A673 (cell line): Measurements from ENCODE around the gene UBE3C. TPM values are rescaled to one million over a fixed set of nuclear protein-coding genes. Genes with fewer than 3 reads are reported as not detected.

Experiments used
- BruUV-seq: library from RNA; stranded (reverse); fragments of 400-500 nt; replicated peaks from 2 replicates; lab custom pipeline; 2021; lab: Mats Ljungman, UMichigan
- CTCF ChIA-PET: fragments of 300-600 bp; sonication (Branson Sonifier 250); formaldehyde crosslinking; loops from one replicate; lab custom pipeline; 2022; ENCODE audit warnings: antibody characterized with exemption; lab: Charles Lee
- POLR2A ChIA-PET: fragments of 300-600 bp; sonication (Branson Sonifier 250); formaldehyde crosslinking; loops from one replicate; lab custom pipeline; 2022; ENCODE audit warnings: antibody characterized with exemption; ENCODE audit not compliant: low non-redundant PET; lab: Charles Lee
- DNase-seq: peaks from one replicate; pipeline ENCODE4 v3.0.0-alpha.2; 2015; ENCODE audit warnings: low spot score
- H3K27ac ChIP-seq: fragments of 200-600 bp; sonication (generic); 2 replicates; pipeline ENCODE4 v1.5.1; 2016; ENCODE audit warnings: mixed run types, low read depth, mild to moderate bottlenecking, mixed read lengths, antibody characterized with exemption, low read length; ENCODE audit not compliant: poor library complexity, severe bottlenecking
- H3K27me3 ChIP-seq: fragments of 200-600 bp; sonication (generic); replicated peaks from 2 replicates; pipeline ENCODE4 v1.6.1; 2017; ENCODE audit warnings: mixed run types, low read depth, mild to moderate bottlenecking, mixed read lengths, antibody characterized with exemption, low read length; ENCODE audit not compliant: insufficient read depth, poor library complexity
- H3K36me3 ChIP-seq: fragments of 200-600 bp; sonication (generic); 2 replicates; pipeline ENCODE4 v1.6.1; 2016; ENCODE audit warnings: mixed run types, mild to moderate bottlenecking, mixed read lengths, antibody characterized with exemption, low read length; ENCODE audit not compliant: insufficient read depth, poor library complexity, severe bottlenecking
- H3K4me1 ChIP-seq: fragments of 200-600 bp; sonication (generic); 2 replicates; pipeline ENCODE4 v1.6.1; 2017; ENCODE audit warnings: mixed run types, mild to moderate bottlenecking, mixed read lengths, antibody characterized with exemption, low read length; ENCODE audit not compliant: insufficient read depth, poor library complexity, severe bottlenecking
- H3K4me3 ChIP-seq: fragments of 200-600 bp; sonication (generic); 2 replicates; pipeline ENCODE4 v1.5.1; 2016; ENCODE audit warnings: low read depth, mixed run types, mild to moderate bottlenecking, mixed read lengths, low read length; ENCODE audit not compliant: poor library complexity, severe bottlenecking
- H3K9me3 ChIP-seq: fragments of 200-600 bp; sonication (generic); 2 replicates; pipeline ENCODE4 v1.6.1; 2016; ENCODE audit warnings: mixed run types, low read depth, mild to moderate bottlenecking, mixed read lengths, antibody characterized with exemption, low read length; ENCODE audit not compliant: poor library complexity, severe bottlenecking
- EZH2 ChIP-seq: fragments of 200-600 bp; sonication (generic); IDR thresholded peaks from 2 replicates; pipeline ENCODE4 v1.6.1; 2017; ENCODE audit warnings: borderline replicate concordance, low read depth, mild to moderate bottlenecking, mixed read lengths, antibody characterized with exemption, low read length; ENCODE audit not compliant: poor library complexity, severe bottlenecking
- intact Hi-C: fragments of 100-400 bp; cut with micrococcal nuclease; formaldehyde crosslinking; loops from one replicate; pipeline ENCODE4 v1.10.0; 2022; ENCODE audit not compliant: unreplicated experiment
- total RNA-seq: library from RNA; stranded (reverse); gene quantifications from 2 replicates; pipeline ENCODE4 v1.2.3, GENCODE V29; 2021
- TF ChIP-seq, protein P1 (sequence below): fragments of 300-800, 200-600 bp; sonication (generic); conservative IDR thresholded peaks from 2 replicates; pipeline ENCODE4 v1.5.1; 2017; ENCODE audit warnings: low read depth, mild to moderate bottlenecking, antibody characterized with exemption, low read length, moderate library complexity, mixed read lengths

UBE3C gene
- total RNA-seq, 1 experiment from 2014 or later, result 77.9 TPM

DNA sequence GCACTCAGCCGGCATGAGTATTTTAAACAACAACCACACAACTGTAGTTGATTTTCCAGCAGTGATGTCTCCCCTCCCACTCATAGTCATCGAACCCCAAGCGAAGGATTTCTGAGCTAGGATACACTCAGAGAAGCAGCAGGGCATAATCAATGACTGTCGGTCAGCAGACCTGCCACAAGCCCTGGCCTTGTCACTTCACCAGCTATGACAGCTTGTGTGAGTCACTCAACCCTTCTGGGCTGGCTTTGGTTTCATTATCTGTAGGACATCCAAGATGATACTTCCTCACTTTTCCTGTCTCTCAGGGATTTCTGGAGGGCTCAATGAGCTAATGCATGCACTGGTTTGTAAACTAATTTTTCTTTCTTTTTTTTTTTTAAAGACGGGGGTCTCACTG, 22.0 kb upstream of the UBE3C start:
- no TSS peak for BruUV-seq
- Histone ChIP-seq H3K27ac (no peak overlapping the region), H3K4me3 (no peak overlapping the region), H3K9me3 (no peaks in the 10 kb centered on the region), H3K36me3 (no peaks in the 10 kb centered on the region), H3K27me3 (peaks cover 41% of the 10 kb centered on the region), H3K4me1 (no peaks in the 10 kb centered on the region)
- intact Hi-C loops, result no loop called here
- no peak for TF ChIP-seq EZH2
- TF ChIP-seq, protein P1, sequence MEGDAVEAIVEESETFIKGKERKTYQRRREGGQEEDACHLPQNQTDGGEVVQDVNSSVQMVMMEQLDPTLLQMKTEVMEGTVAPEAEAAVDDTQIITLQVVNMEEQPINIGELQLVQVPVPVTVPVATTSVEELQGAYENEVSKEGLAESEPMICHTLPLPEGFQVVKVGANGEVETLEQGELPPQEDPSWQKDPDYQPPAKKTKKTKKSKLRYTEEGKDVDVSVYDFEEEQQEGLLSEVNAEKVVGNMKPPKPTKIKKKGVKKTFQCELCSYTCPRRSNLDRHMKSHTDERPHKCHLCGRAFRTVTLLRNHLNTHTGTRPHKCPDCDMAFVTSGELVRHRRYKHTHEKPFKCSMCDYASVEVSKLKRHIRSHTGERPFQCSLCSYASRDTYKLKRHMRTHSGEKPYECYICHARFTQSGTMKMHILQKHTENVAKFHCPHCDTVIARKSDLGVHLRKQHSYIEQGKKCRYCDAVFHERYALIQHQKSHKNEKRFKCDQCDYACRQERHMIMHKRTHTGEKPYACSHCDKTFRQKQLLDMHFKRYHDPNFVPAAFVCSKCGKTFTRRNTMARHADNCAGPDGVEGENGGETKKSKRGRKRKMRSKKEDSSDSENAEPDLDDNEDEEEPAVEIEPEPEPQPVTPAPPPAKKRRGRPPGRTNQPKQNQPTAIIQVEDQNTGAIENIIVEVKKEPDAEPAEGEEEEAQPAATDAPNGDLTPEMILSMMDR, result no peak
- ChIA-PET CTCF (no interaction called here), POLR2A (no interaction called here)
- DNase-seq, result no peak

DNA sequence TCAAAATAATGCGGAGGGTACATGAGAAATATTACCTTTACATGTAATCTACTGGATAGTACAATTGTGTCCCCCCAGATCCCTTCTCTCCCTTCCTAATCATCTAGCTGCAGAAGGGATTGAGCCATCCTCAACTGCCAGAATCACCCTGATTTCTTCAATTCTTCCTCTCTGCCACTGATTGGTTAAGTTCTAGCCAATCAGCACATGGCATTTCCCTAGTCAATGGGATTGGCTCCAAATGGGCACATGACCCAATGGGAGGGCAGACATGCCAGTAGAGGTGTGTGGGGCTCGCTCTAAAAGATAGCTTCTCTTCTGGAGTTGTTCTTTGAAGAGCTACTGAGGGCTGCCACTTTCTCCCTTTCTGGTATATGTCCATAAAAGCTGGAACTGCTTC, 20.9 kb upstream of the UBE3C start:
- ChIA-PET CTCF (no interaction called here), POLR2A (no interaction called here)
- intact Hi-C loops, result no loop called here
- Histone ChIP-seq H3K4me1 (no peaks in the 10 kb centered on the region), H3K36me3 (no peaks in the 10 kb centered on the region), H3K9me3 (no peaks in the 10 kb centered on the region), H3K27me3 (peaks cover 33% of the 10 kb centered on the region), H3K4me3 (no peak overlapping the region), H3K27ac (no peak overlapping the region)
- DNase-seq, result no peak
- BruUV-seq, result no TSS peak
- TF ChIP-seq EZH2, result no peak
- TF ChIP-seq, protein P1, result no peak

GRCh38 chr7:157120181-157120580, 18.5 kb upstream of the UBE3C start:
- H3K36me3 ChIP-seq, result no peaks in the 10 kb centered on the region
- peaks cover 10% of the 10 kb centered on the region for H3K27me3 ChIP-seq
- no peak overlapping the region for H3K4me3 ChIP-seq
- intact Hi-C loops, result no loop called here
- H3K4me1 ChIP-seq, result no peaks in the 10 kb centered on the region
- no peak overlapping the region for H3K27ac ChIP-seq
- H3K9me3 ChIP-seq, result no peaks in the 10 kb centered on the region
- BruUV-seq, result no TSS peak
- TF ChIP-seq, protein P1, result no peak
- no peak for TF ChIP-seq EZH2
- ChIA-PET CTCF (no interaction called here), POLR2A (no interaction called here)
- no peak for DNase-seq
